GM18907 (cell line): ENCODE data around the gene NEMP2.
"Not testable (repeated sequence)": the region's sequence is repeated elsewhere in the genome, so short reads cannot be mapped to it uniquely, and the experiment has no call there.

Source experiments
- ATAC-seq: cut with Tn5 transposase; IDR thresholded peaks from one replicate; pipeline ENCODE4 v1.9.1; 2021; ENCODE audit warnings: mild to moderate bottlenecking, moderate library complexity; ENCODE audit not compliant: unreplicated experiment

NEMP2 gene

DNA sequence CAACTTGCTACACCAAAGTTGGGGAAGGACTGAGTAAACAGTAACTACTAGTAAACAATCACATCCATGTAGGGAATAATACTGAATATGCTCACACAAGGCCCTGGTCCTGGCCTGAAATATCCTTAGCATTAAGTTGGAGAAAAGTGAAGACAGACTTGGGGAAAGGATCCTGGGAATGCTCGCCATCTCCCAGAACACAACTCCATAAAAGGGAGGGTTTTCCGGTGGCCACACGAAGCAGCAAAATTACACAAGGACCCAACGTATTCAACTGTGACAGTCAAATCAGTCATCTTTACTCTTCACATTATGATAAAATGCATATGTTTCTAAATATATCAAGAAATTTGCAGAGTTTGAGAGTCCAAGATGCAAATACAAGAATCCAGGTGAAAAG lies 7.3 kb downstream of the NEMP2 start:
- ATAC-seq: no peak

DNA sequence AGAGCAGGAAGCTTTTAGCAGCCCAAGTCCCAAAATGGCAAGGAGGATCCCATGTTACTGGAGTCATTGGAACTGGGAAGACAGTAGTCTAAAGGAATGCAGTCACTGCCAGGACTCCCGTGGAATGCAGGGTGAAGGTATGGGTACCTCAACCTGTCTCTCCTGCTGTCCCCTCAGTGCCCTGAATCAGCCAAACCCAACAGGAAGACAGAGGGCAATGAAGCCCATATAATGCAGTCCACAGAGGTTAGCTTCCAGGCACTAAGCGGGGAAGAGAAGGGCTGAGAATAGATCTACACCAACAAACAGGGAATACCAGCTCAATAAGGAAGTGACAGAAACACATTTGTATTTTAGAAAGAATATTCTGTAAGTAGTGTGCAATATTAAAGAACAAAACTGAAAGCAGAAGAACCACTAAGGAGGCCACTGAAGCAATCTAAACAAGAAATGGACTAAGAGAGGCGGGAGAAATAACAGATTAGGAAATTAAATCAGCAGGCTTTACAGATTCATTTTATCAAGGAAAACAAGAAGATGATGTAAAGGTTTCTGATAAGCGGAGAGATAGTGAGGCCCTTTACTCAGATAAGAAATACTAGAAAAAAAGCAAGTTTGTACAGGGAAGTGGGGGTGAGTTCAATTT lies 8.3 kb downstream of the NEMP2 start:
- ATAC-seq: no peak

DNA sequence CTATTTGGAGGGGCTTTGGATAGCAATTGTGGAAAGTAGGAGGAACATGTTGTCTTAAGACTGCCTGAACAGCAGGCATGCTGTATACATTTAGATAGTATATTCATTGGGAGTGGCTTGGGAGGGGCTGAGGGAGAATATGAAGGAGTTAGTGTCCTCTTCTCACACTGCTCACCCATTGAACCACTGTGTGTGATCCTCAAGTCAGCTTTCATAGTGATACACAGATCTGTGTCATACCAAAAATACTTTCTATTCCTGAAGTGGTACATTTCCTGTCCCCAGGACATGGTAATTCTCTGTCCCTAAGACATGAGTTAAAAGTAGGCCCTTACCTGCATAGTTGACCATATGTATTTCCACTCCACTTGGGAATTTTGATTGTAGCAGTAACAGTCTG lies 9.6 kb downstream of the NEMP2 start:
- ATAC-seq: no peak

DNA sequence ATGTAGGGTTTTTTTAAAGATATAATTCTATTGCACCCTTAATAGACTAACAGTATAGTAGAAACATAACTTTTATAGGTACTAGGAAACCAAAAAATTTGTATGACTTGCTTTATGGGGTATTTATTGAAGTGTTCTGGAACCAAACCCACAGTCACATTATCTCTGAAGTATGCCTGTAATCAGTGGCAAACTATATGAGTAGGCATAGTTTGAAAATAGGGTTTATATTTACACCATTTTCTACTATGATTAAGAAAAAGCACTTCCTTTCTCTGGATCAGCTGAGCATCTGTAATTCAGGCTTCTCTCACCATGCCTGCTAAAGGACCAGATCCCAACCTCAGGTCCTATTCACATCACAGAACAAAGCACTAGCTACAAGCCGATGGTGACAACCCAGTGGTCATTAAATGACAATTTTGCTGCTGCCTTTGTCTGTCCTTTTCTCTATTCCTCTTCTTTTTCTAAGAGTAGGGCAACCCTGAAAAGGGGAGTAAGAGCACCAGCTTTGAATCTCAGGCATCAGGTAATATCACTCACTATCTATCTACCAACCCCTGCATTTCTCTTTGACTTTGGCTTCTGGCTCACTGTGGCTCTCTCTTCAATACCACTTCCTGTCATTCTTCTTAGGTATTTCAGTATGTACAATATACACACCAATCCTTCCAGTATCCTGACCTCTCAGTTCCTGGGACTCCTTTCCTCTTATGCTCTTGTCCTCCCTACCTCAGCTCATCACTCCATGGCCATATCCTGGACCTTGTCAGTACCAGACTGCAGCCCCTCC lies 14.4 kb downstream of the NEMP2 start:
- ATAC-seq: no peak

DNA sequence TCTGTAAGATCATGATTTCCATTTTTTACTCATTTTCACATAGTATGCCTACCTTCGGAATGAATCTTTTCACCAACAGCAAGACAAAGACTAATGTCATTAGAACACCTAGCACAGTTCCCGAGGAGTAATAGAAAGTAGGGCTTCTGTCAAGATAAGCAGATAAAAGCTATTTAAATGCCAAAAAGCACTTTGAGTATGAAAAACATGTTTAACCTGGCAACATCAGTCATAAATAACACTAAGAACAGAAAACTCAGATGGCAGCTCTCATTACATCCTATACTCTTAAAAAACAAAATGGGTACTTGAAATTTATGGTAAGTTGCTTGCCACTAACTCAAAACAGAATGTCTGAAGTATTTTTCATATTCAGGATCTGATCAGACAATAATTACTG lies 17.1 kb downstream of the NEMP2 start:
- no peak for ATAC-seq

DNA sequence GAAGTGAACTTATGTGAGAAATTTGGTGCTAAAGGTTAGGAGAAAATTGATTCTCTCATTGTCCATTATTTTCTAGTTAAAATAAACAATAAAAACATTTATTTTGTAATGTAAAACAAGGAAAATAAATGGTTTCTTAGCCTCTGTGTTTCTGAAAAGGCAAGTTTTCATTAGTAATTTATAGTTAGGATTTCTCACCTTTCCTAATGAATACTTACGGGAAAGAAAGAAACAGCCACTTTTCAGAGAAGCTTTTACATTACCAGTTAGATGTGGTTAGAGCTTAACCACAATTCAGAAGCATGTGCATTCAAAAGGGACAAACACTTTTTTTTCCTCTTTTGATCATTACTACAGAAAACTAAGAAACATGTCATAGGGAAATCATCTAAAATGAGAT lies 18.8 kb downstream of the NEMP2 start:
- ATAC-seq: no peak

DNA sequence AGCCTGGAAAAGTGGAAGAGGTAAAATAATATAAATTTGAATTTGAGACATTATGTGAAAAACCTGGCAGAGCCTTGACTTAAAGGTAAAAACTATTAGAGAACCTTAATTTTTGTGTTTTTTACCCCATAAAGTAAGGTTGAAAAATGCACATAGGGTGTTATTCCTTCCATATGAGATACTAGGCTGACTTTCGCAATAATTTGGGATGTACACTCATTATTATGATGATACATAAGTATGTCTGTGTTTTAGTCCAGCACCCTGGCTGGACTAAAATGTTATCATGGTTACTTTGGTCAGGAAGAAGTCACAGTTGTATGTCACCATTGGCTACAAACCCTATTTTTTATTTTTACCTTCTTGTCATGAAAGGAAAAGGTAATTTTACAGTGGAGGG lies 19.8 kb downstream of the NEMP2 start:
- no peak for ATAC-seq

DNA sequence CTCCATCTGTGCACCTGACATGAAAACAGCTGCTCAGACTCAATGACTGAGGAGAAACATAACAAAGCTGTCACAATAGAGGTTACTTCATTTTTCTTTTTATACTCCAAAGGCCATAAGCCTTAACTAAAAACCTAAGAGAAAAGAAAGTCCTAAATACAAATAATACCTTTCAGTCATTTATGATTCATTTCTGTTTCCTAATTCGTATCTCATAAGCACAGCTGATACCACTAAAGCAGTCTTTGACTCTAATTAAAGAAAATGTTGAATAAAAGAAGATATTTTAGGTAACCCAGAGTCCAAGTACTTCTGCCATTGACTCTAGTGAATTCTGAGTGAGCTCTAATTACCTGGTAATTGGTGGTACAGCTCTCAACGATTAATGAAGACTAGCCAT lies 20.6 kb downstream of the NEMP2 start:
- no peak for ATAC-seq

DNA sequence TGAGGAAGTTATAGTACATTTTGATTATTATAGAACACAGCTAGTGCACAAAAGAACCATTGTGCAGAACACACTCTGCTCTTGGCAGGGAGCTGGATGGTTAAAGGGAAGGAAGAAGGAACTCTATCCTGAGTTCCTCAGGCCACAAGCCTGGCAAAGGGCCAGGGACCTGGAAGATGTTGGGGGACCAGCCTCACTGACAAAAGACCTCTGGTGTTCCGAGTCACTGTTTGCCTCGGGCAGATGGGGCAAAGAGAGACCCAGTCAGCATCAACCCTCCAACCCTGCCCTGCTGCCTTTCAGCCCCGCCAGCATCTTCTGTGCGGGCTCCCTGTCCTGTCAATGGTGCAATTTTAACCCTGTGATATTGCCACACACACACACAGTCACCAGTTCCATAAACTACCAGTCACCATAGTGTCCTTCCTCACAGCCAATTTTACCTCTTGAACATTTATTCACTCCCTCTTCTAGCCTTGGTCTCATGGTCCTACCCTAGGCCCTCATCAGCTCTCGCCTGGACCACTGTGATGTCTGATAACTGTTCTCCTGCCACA lies 21.9 kb downstream of the NEMP2 start:
- ATAC-seq: no peak

DNA sequence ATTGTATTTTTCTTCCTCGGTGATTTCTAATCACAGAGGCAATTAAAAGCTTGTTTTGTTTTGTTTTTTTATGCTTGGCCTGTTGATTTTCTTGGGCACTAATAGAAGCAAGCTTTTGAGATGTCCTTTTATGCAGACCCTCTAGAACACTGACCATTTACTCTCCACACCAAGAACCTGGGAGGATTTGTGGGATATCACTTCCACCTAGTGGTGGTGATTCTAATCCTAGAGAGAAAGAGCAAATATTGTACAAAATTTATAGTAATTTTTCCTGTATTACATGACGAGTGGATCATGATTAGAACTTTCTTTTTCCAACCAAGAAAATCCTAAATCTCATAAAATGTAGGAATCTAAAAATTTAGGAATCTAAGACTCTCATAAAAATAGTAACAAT lies 23.4 kb downstream of the NEMP2 start:
- ATAC-seq: no peak

DNA sequence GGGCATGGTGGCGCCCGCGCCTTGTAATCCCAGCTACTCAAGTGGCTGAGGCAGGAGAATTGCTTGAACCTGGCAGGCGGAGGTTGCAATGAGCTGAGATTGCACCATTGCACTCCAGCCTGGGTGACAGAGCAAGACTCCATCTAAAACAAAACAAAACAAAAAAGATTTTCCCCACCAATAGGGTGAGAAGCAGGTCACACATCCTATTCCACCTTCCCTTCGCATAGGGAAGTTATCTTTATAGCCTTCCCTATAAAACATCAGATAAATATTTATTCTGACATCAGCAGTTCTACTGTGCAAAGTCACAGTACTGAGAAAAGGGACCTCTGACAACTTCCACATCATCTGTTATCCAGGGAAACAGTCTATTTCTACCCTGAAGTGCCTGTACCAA lies 24.6 kb downstream of the NEMP2 start:
- ATAC-seq: not testable (repeated sequence)

DNA sequence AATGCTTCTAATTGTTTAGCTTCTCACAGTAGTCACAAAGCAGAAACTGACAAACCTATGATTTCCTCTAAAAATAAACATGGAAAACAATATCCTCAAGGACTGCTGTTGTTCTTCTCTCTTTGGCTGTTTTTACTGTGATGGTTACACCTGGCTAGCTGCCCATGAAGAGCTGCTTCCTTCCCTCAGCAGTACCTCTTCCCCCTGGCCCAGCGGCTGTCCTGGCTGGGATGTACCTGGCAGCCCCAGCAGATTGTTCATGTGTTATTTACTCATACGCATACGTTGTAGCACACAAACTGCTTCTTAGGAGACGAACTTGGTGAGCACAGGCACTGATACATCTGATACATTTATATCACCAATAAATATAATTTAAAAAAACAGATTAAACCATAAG lies 27.4 kb downstream of the NEMP2 start:
- no peak for ATAC-seq

DNA sequence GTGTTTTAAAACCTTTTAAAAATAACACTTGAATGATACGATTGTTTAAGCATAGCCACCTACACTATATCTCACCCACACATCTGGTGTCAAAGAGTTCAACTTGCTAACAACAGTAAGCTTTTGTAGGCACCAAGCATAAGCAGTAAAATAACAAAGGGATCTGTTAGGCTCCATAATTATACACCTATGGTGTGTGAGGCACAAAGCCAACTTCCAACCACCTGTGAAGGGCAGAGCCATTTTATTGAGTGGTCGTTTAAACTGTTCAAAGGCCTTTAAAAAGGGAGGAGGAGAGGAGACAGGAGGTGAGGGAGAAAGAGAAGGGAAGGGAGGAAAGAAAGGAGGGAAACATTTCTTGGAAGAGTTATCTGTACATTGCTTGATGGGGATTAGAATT lies 27.9 kb downstream of the NEMP2 start:
- no peak for ATAC-seq

DNA sequence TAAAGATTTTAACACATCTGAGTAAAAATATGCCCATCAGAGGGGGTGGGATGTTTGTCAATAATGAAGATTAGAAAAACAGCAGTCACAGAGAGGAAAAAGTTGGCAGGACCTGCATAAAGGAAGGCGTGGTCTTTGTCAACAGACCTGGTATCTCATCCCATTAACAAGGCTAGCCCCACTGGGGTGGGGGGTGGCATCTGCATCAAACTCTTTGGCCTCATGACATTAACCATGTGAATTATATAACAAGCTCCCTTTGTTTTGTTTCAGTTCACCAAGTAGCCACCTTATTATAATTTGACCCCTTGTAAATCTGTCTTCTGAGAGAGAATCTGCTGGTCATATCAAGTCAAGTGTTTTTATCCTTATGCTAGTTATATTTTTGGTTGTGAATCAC lies 28.8 kb downstream of the NEMP2 start:
- ATAC-seq: no peak

DNA sequence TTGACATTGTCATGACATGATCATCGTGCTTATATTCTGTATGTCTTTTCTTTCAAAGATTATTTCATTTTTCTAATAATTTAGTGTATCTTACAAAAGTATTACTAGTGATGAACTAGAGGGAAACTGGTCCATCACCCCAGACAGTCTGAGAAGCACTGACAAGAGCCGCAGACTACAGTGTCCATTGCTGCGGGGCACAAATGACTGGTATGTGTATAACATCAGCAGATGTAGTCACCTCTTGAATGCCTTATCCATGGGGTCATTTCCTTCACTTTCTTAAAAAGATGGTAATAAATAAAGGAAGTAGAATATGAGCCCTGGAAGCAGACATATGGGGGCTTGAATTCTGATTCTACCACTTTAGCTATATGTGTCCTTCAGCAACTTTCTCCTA lies 29.6 kb downstream of the NEMP2 start:
- no peak for ATAC-seq

DNA sequence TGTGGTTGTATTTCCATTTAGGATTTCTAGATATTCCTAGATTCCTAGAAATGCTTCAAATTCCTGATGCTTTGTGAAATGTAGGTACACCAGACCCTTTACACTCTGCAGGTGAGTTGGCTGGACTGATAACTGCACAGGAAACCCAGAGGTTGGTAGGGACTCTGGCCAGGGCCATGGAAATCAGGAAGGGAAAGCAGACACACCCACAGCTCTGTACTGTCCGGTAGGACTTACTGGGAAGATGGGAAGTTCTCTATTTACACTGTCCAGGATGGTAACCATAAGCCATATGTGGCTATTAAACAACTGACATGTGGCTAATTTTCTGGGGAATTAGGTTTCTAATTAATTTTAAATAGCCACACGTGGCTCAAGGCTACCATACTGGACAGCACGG lies 31.4 kb downstream of the NEMP2 start:
- no peak for ATAC-seq

DNA sequence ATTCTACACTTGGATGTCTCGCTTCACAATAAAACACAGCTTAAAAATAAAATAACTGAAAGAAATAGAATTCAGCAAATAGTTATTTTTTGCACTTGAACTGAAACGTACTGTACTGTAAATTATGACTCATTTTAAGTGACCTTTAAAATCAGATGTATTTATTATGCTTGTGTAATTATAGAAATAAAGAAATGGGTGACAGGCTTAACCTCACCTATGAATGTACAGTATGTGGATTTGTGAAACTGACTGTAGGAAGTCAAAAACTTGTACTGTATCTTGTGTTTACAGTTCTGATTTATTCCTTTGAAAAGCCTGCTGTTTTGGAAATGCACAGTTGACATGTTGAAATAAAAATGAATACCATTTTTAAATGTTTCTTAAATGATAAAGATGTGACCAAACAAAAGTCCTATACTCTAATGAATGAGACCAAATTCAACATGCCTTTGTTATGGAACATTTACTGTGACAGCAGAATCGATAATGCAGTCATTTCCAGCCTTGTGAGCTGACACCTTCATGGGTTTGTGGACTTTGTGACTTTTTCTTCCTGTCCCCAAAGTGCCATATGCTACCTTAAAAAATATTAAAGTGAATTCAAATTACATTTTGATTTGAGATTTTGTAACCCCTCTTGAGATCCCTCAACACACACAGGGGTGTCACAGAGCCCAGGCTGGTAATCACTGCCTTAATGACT lies 32.7 kb downstream of the NEMP2 start:
- no peak for ATAC-seq

DNA sequence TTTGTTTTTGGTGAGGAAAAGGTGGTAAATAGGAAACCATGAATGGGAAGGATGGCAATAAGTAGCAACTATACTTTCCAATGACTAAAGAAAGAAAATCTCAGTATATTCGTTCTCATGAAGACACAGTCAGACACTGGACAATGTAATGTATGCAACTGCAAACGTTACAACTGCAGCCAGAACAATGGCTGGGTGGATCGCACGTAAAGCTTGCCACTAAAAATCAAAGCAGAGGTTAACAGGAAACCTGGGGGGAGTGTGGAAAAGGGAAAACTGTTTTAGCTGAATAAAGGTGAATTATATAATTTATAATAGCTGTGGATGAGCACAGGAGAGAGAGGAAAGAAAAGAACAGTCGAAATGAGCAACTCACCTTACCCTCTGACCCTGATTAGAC lies 33.3 kb downstream of the NEMP2 start:
- no peak for ATAC-seq

DNA sequence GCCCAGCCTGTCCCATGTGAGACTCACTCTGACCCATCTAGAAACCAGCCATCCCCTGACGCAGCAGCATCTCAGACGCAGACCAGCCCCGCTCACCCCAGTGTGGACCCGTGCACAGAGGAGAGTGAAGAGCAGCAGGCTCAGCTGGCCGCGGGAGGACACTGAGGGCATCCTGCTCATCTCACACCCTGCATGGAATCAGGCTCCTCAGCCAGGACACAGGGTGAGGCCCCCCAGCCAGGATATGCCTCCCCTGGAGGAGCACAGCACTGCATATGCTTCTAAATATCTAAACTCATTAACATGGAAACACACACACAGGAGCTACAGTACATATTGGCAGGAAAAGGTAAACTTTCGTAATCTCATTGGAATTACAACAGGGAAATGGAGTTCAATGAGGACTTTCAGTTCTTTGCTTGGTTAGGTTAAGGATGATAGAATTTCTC lies 34.4 kb downstream of the NEMP2 start:
- no peak for ATAC-seq

DNA sequence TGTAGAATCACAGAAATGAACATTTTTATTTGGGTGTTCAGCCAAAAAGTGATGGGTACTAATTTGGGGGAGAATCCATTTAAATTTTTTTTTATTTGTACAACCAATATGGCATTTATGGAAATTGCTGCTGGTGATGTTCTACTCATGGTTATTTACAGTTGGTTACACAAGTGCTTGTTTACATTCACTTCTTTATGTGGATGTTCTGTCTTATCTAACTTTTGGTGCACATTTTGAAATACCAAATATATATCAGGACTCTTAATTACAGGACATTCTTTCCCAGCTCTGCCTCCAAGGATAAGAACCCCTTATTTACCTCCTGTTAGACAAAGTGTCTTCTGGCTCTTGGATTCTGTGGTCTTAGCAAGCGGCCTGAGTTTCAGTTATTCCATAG lies 35.2 kb downstream of the NEMP2 start:
- no peak for ATAC-seq

DNA sequence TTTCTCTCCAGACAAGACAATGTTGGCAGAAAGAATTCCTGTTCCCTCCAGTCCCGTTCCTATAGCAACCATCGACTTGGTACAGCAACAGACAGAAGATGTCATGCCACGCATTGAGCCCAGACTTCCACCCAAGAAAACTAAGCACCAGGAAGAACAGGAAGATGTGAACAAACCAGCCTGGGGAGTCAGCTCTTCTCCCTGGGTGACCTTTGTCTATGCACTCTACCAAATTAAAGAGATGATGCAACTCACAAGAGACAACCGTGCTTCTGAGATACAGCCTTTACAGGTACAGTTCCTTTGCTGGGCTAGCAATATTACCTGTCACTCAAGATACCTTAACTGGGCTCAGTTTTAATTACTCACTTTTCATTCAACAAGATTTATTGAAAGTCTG lies 37.1 kb downstream of the NEMP2 start:
- ATAC-seq: no peak
